NOMO-1 treated with dmso at 0.1 percent for 144 hours (cell line): ENCODE data around the gene RPS14.

ENCODE experiments used
- DNase-seq: peaks from one replicate; lab custom pipeline; 2025; ENCODE audit not compliant: unreplicated experiment; lab: John Stamatoyannopoulos, UW

Gene RPS14

DNA sequence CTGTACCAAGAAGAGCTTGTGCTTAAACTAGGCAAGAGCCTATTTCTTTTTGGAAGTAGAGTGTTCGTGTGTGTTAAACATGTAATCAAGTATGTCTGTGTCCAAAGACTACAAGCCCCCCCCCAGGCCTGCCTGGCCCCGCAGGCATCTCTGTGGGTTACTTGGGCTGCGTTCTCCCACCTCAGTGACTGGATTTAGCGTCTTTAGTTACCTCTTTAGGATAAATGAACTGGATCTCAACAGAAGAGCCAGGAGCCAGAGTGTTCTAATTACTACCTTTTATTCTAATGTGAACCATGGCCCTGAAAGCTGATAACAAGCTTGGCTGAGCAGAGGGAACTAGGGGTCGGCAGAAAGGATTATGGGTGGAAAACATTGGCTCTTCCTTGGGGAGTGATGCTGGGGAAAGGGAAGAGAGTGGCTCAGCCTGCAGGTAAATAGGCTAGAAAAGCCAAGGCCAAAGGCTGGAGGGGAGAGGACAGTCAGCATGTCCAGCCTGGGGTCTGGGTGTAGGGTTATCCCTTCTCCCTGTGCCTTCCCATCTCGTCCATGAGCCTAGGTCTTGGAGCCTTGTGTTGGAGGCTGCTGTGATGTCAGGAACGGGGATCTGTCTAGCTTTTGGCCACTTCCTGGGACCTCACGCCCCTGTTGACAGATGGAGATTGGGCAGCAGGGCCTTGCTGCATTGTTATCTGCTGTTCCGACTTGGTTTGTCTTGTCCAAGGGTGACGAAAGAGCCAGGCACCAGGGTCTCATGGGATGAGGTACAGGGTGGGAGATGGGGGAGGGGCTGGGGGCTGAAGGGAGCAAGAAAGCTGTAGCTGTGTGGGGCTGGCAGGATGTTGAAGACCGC, 47.9 kb downstream of the RPS14 start:
- no peak for DNase-seq

- no peak for DNase-seq
Measured at GRCh38 chr5:150401076-150401375, 48.5 kb downstream of the RPS14 start.

DNA sequence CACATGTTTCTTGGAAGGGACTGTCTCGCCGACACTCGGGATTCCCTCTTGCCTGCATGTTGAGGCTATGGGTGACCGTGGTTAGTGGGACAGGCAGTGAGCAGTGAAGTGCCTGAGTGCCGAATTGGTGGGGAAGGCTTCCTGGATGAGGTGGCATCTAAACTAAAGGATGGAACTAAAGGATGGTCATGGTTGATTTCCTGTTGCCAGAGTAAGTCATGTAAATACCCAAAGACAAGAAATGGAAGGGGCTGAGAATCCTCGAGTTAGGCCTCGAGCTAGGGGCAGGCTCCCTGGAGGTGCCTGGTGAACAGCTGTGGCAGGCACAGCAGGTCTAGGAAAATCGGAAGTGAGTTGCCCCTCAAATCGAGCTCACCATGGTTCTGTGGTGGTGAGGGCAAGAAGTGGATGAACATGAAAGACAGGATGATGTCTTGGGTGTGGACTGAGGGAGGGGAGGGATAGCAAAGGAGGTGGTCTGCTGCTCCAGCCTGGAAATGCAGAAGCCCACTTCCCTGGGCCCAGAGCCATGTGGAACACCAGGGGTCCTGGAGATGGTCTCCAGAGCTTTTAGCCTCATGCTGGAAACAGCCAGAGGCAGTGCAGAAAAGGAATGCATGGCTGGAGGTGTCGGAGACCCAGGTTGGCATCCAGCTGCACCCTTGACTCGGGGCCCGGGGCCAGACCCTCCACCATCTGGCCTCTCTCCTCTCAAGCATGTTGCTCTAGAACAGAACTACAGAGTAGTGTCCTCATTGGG, 49.0 kb downstream of the RPS14 start:
- DNase-seq = no peak

GRCh38 chr5:150399524-150400211, 49.9 kb downstream of the RPS14 start:
- no peak for DNase-seq

- DNase-seq = no peak
Measured at GRCh38 chr5:150398722-150399523, 50.6 kb downstream of the RPS14 start.

GRCh38 chr5:150397782-150398721, 51.5 kb downstream of the RPS14 start:
- no peak for DNase-seq

- DNase-seq = no peak
Measured at GRCh38 chr5:150397146-150397781, 52.3 kb downstream of the RPS14 start.

GRCh38 chr5:150396267-150396666, 53.3 kb downstream of the RPS14 start:
- no peak for DNase-seq

DNA sequence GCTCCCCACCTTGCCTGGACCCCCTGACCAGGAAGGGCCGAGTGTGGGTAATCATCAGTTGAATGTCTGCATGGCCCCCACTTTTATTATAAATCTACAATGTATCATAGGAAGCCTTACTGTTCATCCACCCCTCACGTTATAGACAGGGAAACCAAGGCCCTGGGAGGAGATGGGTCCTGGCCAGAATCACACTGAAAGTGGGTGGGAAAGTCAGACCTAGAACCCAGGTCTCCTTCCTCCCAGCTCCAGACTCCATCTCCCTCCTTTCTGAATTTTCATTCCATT, 53.9 kb downstream of the RPS14 start:
- no peak for DNase-seq

DNA sequence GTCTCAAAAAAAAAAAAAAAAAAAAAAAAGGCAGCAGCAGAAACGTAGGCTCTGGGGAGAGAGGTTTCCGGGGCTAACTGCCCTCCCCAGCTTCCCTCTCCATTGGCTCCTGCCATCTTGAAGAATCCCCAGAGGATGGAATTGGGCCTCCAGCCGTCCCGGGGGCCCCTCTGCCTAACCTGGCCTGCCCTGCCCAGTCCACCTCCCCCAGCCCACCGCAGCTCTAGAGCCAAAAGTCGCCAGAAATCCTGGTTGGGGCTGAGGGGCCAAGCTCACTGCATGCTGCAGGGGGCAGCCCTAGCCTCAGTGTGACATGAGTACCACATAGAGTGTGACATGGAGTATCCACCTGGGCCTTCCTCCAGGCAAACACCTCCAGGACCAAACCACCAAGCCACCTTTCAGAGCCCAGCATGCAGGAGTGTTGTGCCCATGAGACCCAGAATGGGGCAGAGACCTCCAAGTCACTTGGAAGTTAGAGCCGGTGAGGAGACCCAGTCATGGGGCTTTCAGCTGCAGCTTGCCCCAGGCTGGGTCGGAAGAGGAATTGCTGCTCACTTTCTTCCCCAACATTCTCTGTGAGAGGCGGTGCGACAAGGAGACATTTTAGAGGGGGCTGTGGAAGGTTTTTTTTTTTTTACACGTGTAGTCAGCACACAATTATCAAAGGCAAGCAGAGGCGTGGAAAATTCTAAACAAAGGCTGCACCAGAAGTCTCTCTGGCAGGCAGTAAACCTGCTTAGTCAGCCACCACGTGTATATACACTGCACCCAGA, 54.4 kb downstream of the RPS14 start:
- no peak for DNase-seq

- DNase-seq = no peak
Measured at GRCh38 chr5:150394131-150394530, 55.4 kb downstream of the RPS14 start.

DNA sequence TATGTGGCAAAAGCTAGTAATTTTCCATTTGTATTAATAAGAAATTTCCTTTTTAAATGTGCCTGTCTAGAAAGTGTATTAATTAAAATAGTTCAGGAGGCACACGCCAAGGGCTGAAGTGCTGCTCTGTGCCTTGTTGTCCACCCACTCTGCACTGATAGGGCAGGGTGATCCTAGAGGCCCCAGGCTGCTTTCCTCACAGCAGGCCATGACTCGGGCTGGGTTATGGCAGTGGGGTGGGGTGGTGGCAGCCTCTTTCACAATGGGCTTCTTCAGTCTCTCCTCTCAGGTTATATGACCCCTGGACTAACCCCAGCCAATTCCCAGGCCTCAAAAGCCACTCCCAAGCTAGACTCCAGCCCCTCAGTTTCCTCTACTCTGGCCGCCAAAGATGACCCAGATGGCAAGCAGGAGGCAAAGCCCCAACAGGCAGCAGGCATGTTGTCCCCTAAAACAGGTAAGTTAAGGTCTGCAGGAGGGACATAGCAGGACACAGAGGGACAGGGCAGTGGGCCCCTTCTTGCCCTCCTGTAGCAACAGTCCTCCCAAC, 56.4 kb downstream of the RPS14 start:
- no peak for DNase-seq

DNA sequence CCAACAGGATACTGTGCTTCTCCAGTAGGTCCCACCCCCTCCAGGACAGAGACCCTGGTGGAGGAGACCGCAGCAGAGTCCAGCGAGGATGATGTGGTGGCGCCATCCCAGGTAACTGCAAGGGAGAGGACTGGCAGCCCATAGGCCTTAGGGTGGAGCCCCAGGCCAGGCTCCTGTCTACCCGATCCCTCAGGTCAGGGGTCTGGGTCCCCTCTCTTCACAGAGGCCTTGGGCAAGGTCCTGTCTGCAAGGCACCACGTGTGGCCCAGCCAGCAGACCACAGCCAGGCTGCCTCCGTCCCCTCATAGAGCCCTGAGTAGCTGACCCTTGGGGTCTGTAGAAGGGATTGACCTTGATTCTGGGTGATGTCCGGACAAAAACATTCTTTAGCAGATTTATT, 56.9 kb downstream of the RPS14 start:
- no peak for DNase-seq
